H1 (cell line): ENCODE data around the gene YAF2. TPM values are rescaled to one million over a fixed set of nuclear protein-coding genes. Genes with fewer than 3 reads are reported as not detected.

Experiments
- CTCF ChIA-PET: fragments of 300-600 bp; sonication (Branson Sonifier 250); formaldehyde crosslinking; loops from one replicate; lab custom pipeline; 2021; ENCODE audit not compliant: partially characterized antibody; lab: Charles Lee
- POLR2A ChIA-PET: fragments of 300-600 bp; sonication (Branson Sonifier 250); formaldehyde crosslinking; loops from one replicate; lab custom pipeline; 2021; ENCODE audit warnings: inconsistent platforms; ENCODE audit not compliant: partially characterized antibody; lab: Charles Lee
- DNase-seq, 2 experiments: peaks; one replicate each; pipeline versions ENCODE4 v3.0.0 to v3.0.0-alpha.2; 2010 to 2022; ENCODE audit warnings: low spot score in 2 of 2, low read depth in 1 of 2, mixed read lengths in 1 of 2
- FAIRE-seq: peaks from 2 replicates; lab custom pipeline; 2011; peaks lifted over from hg19 to GRCh38; lab: Jason Lieb, UNC
- H2AFZ ChIP-seq: 2 replicates; pipeline ENCODE4 v1.8.1; 2012; ENCODE audit warnings: low read length, inconsistent platforms
- H2AK5ac ChIP-seq: 2 replicates; pipeline ENCODE4 v1.6.1; 2013; ENCODE audit warnings: low read depth, low read length
- H2BK120ac ChIP-seq: replicated peaks from 2 replicates; pipeline ENCODE3; 2013; ENCODE audit warnings: low read depth, low read length, inconsistent platforms
- H2BK12ac ChIP-seq: 2 replicates; pipeline ENCODE4 v1.6.1; 2013; ENCODE audit warnings: low read depth, low read length
- H2BK15ac ChIP-seq: 2 replicates; pipeline ENCODE4 v1.6.1; 2013; ENCODE audit warnings: low read length
- H2BK20ac ChIP-seq: 2 replicates; pipeline ENCODE4 v1.6.1; 2013; ENCODE audit warnings: low read length
- H2BK5ac ChIP-seq: 2 replicates; pipeline ENCODE4 v1.6.1; 2013; ENCODE audit warnings: low read depth, low read length
- H3K14ac ChIP-seq: 2 replicates; pipeline ENCODE4 v1.6.1; 2013; ENCODE audit warnings: inconsistent platforms; ENCODE audit not compliant: insufficient read length
- H3K18ac ChIP-seq: 2 replicates; pipeline ENCODE4 v1.6.1; 2013; ENCODE audit warnings: low read length; ENCODE audit errors: extremely low read depth
- H3K23ac ChIP-seq: 2 replicates; pipeline ENCODE4 v1.6.1; 2013; ENCODE audit warnings: inconsistent platforms; ENCODE audit not compliant: insufficient read length
- H3K23me2 ChIP-seq: 2 replicates; pipeline ENCODE4 v1.6.1; 2013; ENCODE audit warnings: low read depth, low read length
- H3K27ac ChIP-seq: 2 replicates; pipeline ENCODE4 v1.6.1; 2011; ENCODE audit warnings: low read depth, low read length, inconsistent platforms
- H3K27me3 ChIP-seq, 4 experiments: replicated peaks in 1 of 4; 1 replicate in 1 of 4; 2 replicates in 3 of 4; pipeline versions ENCODE4 v1.6.1 to v1.8.1; 2011 to 2013; ENCODE audit warnings: low read length in 3 of 4, mild to moderate bottlenecking in 3 of 4, inconsistent platforms in 2 of 4, mixed read lengths in 2 of 4, moderate library complexity in 1 of 4; ENCODE audit not compliant: control insufficient read depth in 3 of 4, insufficient read depth in 3 of 4; ENCODE audit errors: extremely low read depth in 1 of 4
- H3K36me3 ChIP-seq, 4 experiments: 2 replicates each; pipeline versions ENCODE4 v1.6.1 to v1.8.1; 2011 to 2013; ENCODE audit warnings: mild to moderate bottlenecking in 4 of 4, low read length in 3 of 4, moderate library complexity in 2 of 4, control low read depth in 1 of 4, inconsistent platforms in 1 of 4; ENCODE audit not compliant: insufficient read depth in 4 of 4, control insufficient read depth in 2 of 4
- H3K4ac ChIP-seq: replicated peaks from 2 replicates; pipeline ENCODE3; 2013; ENCODE audit warnings: low read length, low read depth, mixed read lengths, inconsistent platforms; ENCODE audit not compliant: insufficient read length
- H3K4me1 ChIP-seq, 4 experiments: replicated peaks in 1 of 4; 1 replicate in 1 of 4; 2 replicates in 3 of 4; pipeline versions ENCODE4 v1.6.1 to v1.8.1; 2011 to 2013; ENCODE audit warnings: low read length in 3 of 4, inconsistent platforms in 2 of 4, mixed read lengths in 1 of 4; ENCODE audit not compliant: insufficient read depth in 4 of 4, control insufficient read depth in 3 of 4
- H3K4me2 ChIP-seq, 2 experiments: 2 replicates each; pipeline versions ENCODE4 v1.6.1 to v1.8.1; 2011 to 2013; ENCODE audit warnings: low read depth in 2 of 2, low read length in 2 of 2, control low read depth in 1 of 2, inconsistent platforms in 1 of 2, mild to moderate bottlenecking in 1 of 2; ENCODE audit not compliant: insufficient read depth in 1 of 2
- H3K4me3 ChIP-seq, 4 experiments: fragments of 200-600, 300-600 bp in 1 of 4; sonication (generic), shearing (Covaris generic), sonication (Bioruptor Twin) in 1 of 4; 2 replicates each; pipeline versions ENCODE4 v1.5.1 to v1.8.1; 2011 to 2016; ENCODE audit warnings: low read length in 4 of 4, low read depth in 3 of 4, control low read depth in 2 of 4, inconsistent platforms in 2 of 4, mild to moderate bottlenecking in 2 of 4, mixed read lengths in 1 of 4, moderate library complexity in 1 of 4; ENCODE audit not compliant: insufficient read depth in 2 of 4; ENCODE audit errors: extremely low read depth in 1 of 4
- H3K56ac ChIP-seq: replicated peaks from 2 replicates; pipeline ENCODE3; 2013; ENCODE audit warnings: low read depth, mild to moderate bottlenecking, mixed read lengths, low read length, inconsistent platforms; ENCODE audit not compliant: insufficient read length
- H3K79me1 ChIP-seq: 2 replicates; pipeline ENCODE4 v1.6.1; 2013; ENCODE audit warnings: low read depth, low read length, control low read depth
- H3K79me2 ChIP-seq, 2 experiments: 2 replicates each; pipeline versions ENCODE4 v1.6.1 to v1.8.1; 2012 to 2013; ENCODE audit warnings: low read length in 2 of 2, mild to moderate bottlenecking in 2 of 2, inconsistent platforms in 1 of 2; ENCODE audit not compliant: insufficient read depth in 2 of 2, control insufficient read depth in 1 of 2
- H3K9ac ChIP-seq, 4 experiments: replicated peaks in 1 of 4; 1 replicate in 1 of 4; 2 replicates in 3 of 4; pipeline versions ENCODE4 v1.6.1 to v1.8.1; 2011 to 2013; ENCODE audit warnings: low read depth in 3 of 4, low read length in 3 of 4, control low read depth in 2 of 4, mild to moderate bottlenecking in 2 of 4, moderate library complexity in 2 of 4, inconsistent platforms in 1 of 4; ENCODE audit errors: extremely low read depth in 1 of 4
- H3K9me3 ChIP-seq, 2 experiments: 2 replicates each; pipeline versions ENCODE4 v1.6.1 to v1.8.1; 2012 to 2013; ENCODE audit warnings: mild to moderate bottlenecking in 2 of 2, moderate library complexity in 2 of 2, control low read depth in 1 of 2, inconsistent platforms in 1 of 2, low read depth in 1 of 2, low read length in 1 of 2, mixed read lengths in 1 of 2; ENCODE audit not compliant: insufficient read depth in 2 of 2
- H4K20me1 ChIP-seq, 2 experiments: replicated peaks in 1 of 2; 2 replicates each; pipeline versions ENCODE3 to v1.8.1; 2011 to 2013; ENCODE audit warnings: inconsistent platforms in 2 of 2, low read length in 2 of 2, mild to moderate bottlenecking in 1 of 2; ENCODE audit not compliant: insufficient read depth in 2 of 2, control insufficient read depth in 1 of 2
- H4K5ac ChIP-seq: 2 replicates; pipeline ENCODE4 v1.6.1; 2013; ENCODE audit warnings: low read length, low read depth, mixed read lengths, inconsistent platforms; ENCODE audit not compliant: insufficient read length
- H4K8ac ChIP-seq: 2 replicates; pipeline ENCODE4 v1.8.0; 2013; ENCODE audit warnings: mild to moderate bottlenecking, moderate library complexity, low read length, inconsistent platforms; ENCODE audit not compliant: insufficient read depth; ENCODE audit errors: extremely low read depth
- H4K91ac ChIP-seq: replicated peaks from 2 replicates; pipeline ENCODE3; 2013; ENCODE audit warnings: low read length, mixed read lengths, inconsistent platforms; ENCODE audit not compliant: insufficient read length
- ASH2L ChIP-seq: fragments of 200-600, 300-600 bp; sonication (generic); IDR thresholded peaks from one replicate; pipeline ENCODE4 v1.7.1; 2017; ENCODE audit warnings: low read length
- CTBP2 ChIP-seq: IDR thresholded peaks from 2 replicates; pipeline ENCODE4 v1.7.0; 2011; ENCODE audit warnings: borderline replicate concordance, mild to moderate bottlenecking, moderate library complexity, mixed read lengths, low read length; ENCODE audit not compliant: insufficient read depth, insufficient read length
- EGR1 ChIP-seq: IDR thresholded peaks from 2 replicates; pipeline ENCODE4 v1.6.1; 2011; ENCODE audit warnings: low read depth, low read length, borderline replicate concordance
- FOSL1 ChIP-seq: IDR thresholded peaks from 2 replicates; pipeline ENCODE4 v1.6.1; 2011; ENCODE audit warnings: mild to moderate bottlenecking, low read depth, low read length, moderate library complexity; ENCODE audit not compliant: insufficient read depth
- GTF2F1 ChIP-seq: IDR thresholded peaks from 2 replicates; pipeline ENCODE4 v1.6.1; 2012; ENCODE audit warnings: low read depth, low read length, improper control_type of control experiment, borderline replicate concordance
- MAFK ChIP-seq: IDR thresholded peaks from 2 replicates; pipeline ENCODE4 v1.6.1; 2012; ENCODE audit warnings: low read depth, mild to moderate bottlenecking, improper control_type of control experiment, low read length
- RFX5 ChIP-seq: IDR thresholded peaks from 2 replicates; pipeline ENCODE4 v1.6.1; 2011; ENCODE audit warnings: low read depth, low read length, improper control_type of control experiment, borderline replicate concordance
- SIN3A ChIP-seq, 2 experiments: IDR thresholded peaks in 1 of 2; conservative IDR thresholded peaks in 1 of 2; 2 replicates each; pipeline ENCODE4 v1.6.1; 2011 to 2012; ENCODE audit warnings: low read length in 2 of 2, improper control_type of control experiment in 1 of 2, low read depth in 1 of 2, mild to moderate bottlenecking in 1 of 2
- SIRT6 ChIP-seq: IDR thresholded peaks from one replicate; pipeline ENCODE4 v1.7.1; 2012; ENCODE audit warnings: low read length, inconsistent platforms
- SUZ12 ChIP-seq: fragments of 200-600 bp; sonication (generic); IDR thresholded peaks from 2 replicates; pipeline ENCODE4 v1.6.1; 2012; ENCODE audit warnings: mild to moderate bottlenecking, inconsistent platforms, low read length, moderate library complexity, mixed read lengths
- TAF7 ChIP-seq: optimal IDR thresholded peaks from 2 replicates; pipeline ENCODE3; 2011; ENCODE audit warnings: low read depth, mild to moderate bottlenecking, inconsistent platforms, low read length, moderate library complexity, borderline replicate concordance
- WGBS, 2 experiments: shearing (Covaris generic) in 1 of 2; methylation state at CpG; one replicate each; pipeline versions ENCODE4 v1.1.6 to v1.1.7; 2013 to 2015; ENCODE audit warnings: low lambda C conversion rate in 2 of 2, mixed read lengths in 2 of 2, inconsistent platforms in 1 of 2, low coverage in 1 of 2, missing lambda C conversion rate in 1 of 2; ENCODE audit not compliant: insufficient replicate concordance in 2 of 2, insufficient coverage in 1 of 2, insufficient read length in 1 of 2; ENCODE audit errors: extremely low coverage in 1 of 2, missing lambda C conversion rate in 1 of 2; 5-methylcytosine and 5-hydroxymethylcytosine counted together
- polyA plus RNA-seq, 7 experiments: library from polyadenylated mRNA; depleted of rRNA in 3 of 7; stranded (reverse) in 5 of 7; unstranded in 2 of 7; fragments of >200 nt in 5 of 7; fragments of 200-250 nt in 2 of 7; gene quantifications; 1 replicate in 5 of 7; 2 replicates in 1 of 7; 4 replicates in 1 of 7; pipeline versions ENCODE4 v1.2.1 to v1.2.3, GENCODE V29; 2011 to 2013; ENCODE audit warnings: missing spikeins in 2 of 7, mixed read lengths in 2 of 7
- total RNA-seq: library from RNA; stranded (reverse); fragmentation: NEBNext Ultra II Directional; extraction: Animal tissue kit (Norgen Biotek cat#: 25700); gene quantifications from 2 replicates; pipeline ENCODE4 v1.2.1, GENCODE V29; 2021
- TF ChIP-seq, protein P1 (sequence below): IDR thresholded peaks from 2 replicates; pipeline ENCODE4 v1.6.1; 2011; ENCODE audit warnings: low read length, improper control_type of control experiment
- TF ChIP-seq, protein P2 (sequence below): IDR thresholded peaks from 2 replicates; pipeline ENCODE4 v1.6.1; 2012; ENCODE audit warnings: inconsistent platforms

Gene YAF2
- total and polyA plus RNA-seq, 2 of the 8 experiments (the other 6 are each of a cell fraction or from before 2014, with no cell fraction given): 0.50 to 2.2 TPM

DNA sequence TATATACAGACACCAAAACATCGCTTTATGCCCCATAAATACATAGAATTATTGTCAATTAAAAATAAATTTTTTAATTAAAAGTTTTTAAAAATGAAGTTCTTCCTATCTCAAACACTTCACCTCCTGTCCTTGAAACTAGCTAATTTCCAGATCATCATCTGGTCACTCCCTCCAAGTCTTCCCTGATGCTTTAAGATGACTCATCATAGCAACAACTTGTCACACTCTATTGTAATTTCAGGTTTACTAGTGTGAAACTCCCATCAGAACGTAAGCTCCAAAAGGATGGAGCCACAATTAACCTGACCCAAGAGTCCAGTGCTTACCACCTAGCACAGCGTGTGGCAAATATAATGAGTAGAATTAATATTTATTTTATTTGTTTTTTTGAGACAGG is 109.7 kb downstream of the YAF2 start:
- no peaks in the 10 kb centered on the region for H3K79me1 ChIP-seq
- peaks cover 0 to 36% of the 10 kb centered on the region in 2 experiments; a peak in 2 of 4 replicates for H3K79me2 ChIP-seq
- no peak overlapping the region for H4K91ac ChIP-seq
- ChIA-PET CTCF (interaction anchor here (0.7 to 2.2 kb wide), 6 partner anchors 9 to 441 kb away, joined by 3 to 12 read pairs (median 6); no protein-coding TSS in a partner anchor), POLR2A (no interaction called here)
- H3K4ac ChIP-seq: no peak overlapping the region
- no peak overlapping the region for H4K8ac ChIP-seq
- H2BK5ac ChIP-seq: no peak overlapping the region
- H3K18ac ChIP-seq: no peak overlapping the region
- no peak overlapping the region for H2BK20ac ChIP-seq
- H3K9me3 ChIP-seq: no peaks in the 10 kb centered on the region
- H2BK12ac ChIP-seq: no peak overlapping the region
- no peak overlapping the region for H3K27ac ChIP-seq
- peaks cover 0 to 10% (median 6%) of the 10 kb centered on the region in 4 experiments; a peak in 5 of 7 replicates for H3K4me1 ChIP-seq
- H3K4me3 ChIP-seq: no peak overlapping the region
- peaks cover 0 to 5% of the 10 kb centered on the region in 2 experiments for H4K20me1 ChIP-seq
- H3K36me3 ChIP-seq: no peaks in the 10 kb centered on the region
- no peaks in the 10 kb centered on the region for H3K23me2 ChIP-seq
- H3K27me3 ChIP-seq: no peaks in the 10 kb centered on the region
- H3K9ac ChIP-seq: no peak overlapping the region
- no peak overlapping the region for H4K5ac ChIP-seq
- no peak overlapping the region for H2BK15ac ChIP-seq
- no peak overlapping the region for H2BK120ac ChIP-seq
- no peak overlapping the region for H2AFZ ChIP-seq
- H3K23ac ChIP-seq: no peak overlapping the region
- H3K56ac ChIP-seq: no peak overlapping the region
- no peak overlapping the region for H3K4me2 ChIP-seq
- no peak overlapping the region for H2AK5ac ChIP-seq
- DNase-seq (no peak), FAIRE-seq (no peak)
- WGBS, 2 experiments: 94% methylated on average over 3 of the region's 3 CpGs; no CpG with 5 or more reads in 1 of the 2 experiments
- H3K14ac ChIP-seq: no peak overlapping the region
- TF ChIP-seq ASH2L: no peak
- TF ChIP-seq MAFK: no peak
- TF ChIP-seq SIRT6: no peak
- TF ChIP-seq, protein P1, sequence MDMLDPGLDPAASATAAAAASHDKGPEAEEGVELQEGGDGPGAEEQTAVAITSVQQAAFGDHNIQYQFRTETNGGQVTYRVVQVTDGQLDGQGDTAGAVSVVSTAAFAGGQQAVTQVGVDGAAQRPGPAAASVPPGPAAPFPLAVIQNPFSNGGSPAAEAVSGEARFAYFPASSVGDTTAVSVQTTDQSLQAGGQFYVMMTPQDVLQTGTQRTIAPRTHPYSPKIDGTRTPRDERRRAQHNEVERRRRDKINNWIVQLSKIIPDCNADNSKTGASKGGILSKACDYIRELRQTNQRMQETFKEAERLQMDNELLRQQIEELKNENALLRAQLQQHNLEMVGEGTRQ: no peak
- no peak for TF ChIP-seq TAF7
- no peak for TF ChIP-seq FOSL1
- TF ChIP-seq, protein P2, sequence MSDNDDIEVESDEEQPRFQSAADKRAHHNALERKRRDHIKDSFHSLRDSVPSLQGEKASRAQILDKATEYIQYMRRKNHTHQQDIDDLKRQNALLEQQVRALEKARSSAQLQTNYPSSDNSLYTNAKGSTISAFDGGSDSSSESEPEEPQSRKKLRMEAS: no peak
- TF ChIP-seq RFX5: no peak
- TF ChIP-seq SUZ12: no peak
- TF ChIP-seq CTBP2: no peak
- TF ChIP-seq SIN3A (conservative IDR thresholded peaks at IDR 0.05 in 1 of 2, IDR thresholded peaks at IDR 0.05 in 1 of 2; ENCODE audit: low read depth in 1 of 2, low read length in 2 of 2): no peak
- TF ChIP-seq EGR1: no peak
- TF ChIP-seq GTF2F1: no peak
